HG03064 (cell line): Measurements from ENCODE around the gene DCUN1D2.
A peak's percentile ranks its signal among the peaks of the same experiment; 100 is the strongest.
"Not testable (repeated sequence)": the region's sequence is repeated elsewhere in the genome, so short reads cannot be mapped to it uniquely, and the experiment has no call there.

Experiments used
- ATAC-seq: cut with Tn5 transposase; IDR thresholded peaks from one replicate; pipeline ENCODE4 v1.9.1; 2021; ENCODE audit warnings: low read depth; ENCODE audit not compliant: unreplicated experiment

Gene DCUN1D2

GRCh38 chr13:113490496-113491417 lies at the start of gene DCUN1D2:
DCUN1D2 (minus strand) TSS chr13:113490711; CDS start chr13:113490669, 42 bp downstream.
- ATAC-seq = peak; percentile 77

GRCh38 chr13:113539822-113540221 lies 49.3 kb upstream of the DCUN1D2 start:
- ATAC-seq = no peak

GRCh38 chr13:113539176-113539575 lies 48.7 kb upstream of the DCUN1D2 start:
- no peak for ATAC-seq

GRCh38 chr13:113538689-113539058 lies 48.2 kb upstream of the DCUN1D2 start:
- no peak for ATAC-seq

- ATAC-seq = no peak
These were observed 47.6 kb upstream of the DCUN1D2 start for GRCh38 chr13:113537909-113538688.

- no peak for ATAC-seq
These were observed 46.7 kb upstream of the DCUN1D2 start for GRCh38 chr13:113537205-113537604.

- ATAC-seq = no peak
These were observed 46.1 kb upstream of the DCUN1D2 start for GRCh38 chr13:113536461-113537110.

GRCh38 chr13:113535381-113535781 lies 44.9 kb upstream of the DCUN1D2 start:
- no peak for ATAC-seq

GRCh38 chr13:113534236-113534860 lies 43.8 kb upstream of the DCUN1D2 start:
- no peak for ATAC-seq

- no peak for ATAC-seq
These were observed 42.8 kb upstream of the DCUN1D2 start for GRCh38 chr13:113533161-113533840.

- ATAC-seq = no peak
These were observed 41.8 kb upstream of the DCUN1D2 start for GRCh38 chr13:113532156-113532806.

- no peak for ATAC-seq
These were observed 40.7 kb upstream of the DCUN1D2 start for GRCh38 chr13:113531041-113531873.

GRCh38 chr13:113528813-113529180 lies 38.3 kb upstream of the DCUN1D2 start:
- no peak for ATAC-seq

- no peak for ATAC-seq
These were observed 37.7 kb upstream of the DCUN1D2 start for GRCh38 chr13:113528101-113528812.

GRCh38 chr13:113527272-113527958 lies 36.9 kb upstream of the DCUN1D2 start:
- ATAC-seq = no peak

- ATAC-seq = no peak
These were observed 36.1 kb upstream of the DCUN1D2 start for GRCh38 chr13:113526466-113527220.

GRCh38 chr13:113522438-113522837 lies 31.9 kb upstream of the DCUN1D2 start:
- ATAC-seq = not testable (repeated sequence)
